ENCODE results near the gene FIS1. TPM values are rescaled to one million over a fixed set of nuclear protein-coding genes. Genes with fewer than 3 reads are reported as not detected.

The FIS1 gene
- total RNA-seq, 1 donor from 2014 or later = 92.2 TPM

DNA sequence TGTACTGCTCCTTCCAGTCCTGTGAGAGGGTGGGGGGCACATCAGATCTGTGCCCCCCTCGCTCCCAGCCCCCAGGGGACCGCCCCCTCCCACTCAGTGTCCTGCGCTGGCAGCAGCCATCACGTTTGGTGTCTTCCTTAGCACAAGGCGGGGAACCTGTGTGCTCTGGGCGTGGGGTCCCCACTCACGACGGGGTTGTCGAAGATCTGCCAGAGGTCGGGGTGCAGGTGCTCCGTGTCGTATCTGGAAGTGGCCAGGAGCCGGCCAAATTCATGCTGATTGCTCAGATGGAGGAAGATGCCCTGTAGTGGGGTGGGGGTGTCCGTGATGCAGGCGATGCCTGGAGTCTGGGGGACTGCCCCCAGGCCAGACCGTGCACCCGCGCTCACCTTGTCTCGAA, 34.7 kb downstream of the FIS1 start:
- H3K27me3 Mint-ChIP-seq (ENCODE audit: insufficient read depth, low read depth) = peaks cover 8% of the 10 kb centered on the region
- H3K27me3 ChIP-seq = no peaks in the 10 kb centered on the region
- peaks cover 3% of the 10 kb centered on the region for H3K4me1 Mint-ChIP-seq
- no peaks in the 10 kb centered on the region for H3K9me3 Mint-ChIP-seq
- no peaks in the 10 kb centered on the region for H3K79me2 ChIP-seq (ENCODE audit: low read depth)
- no peak overlapping the region for H3K27ac Mint-ChIP-seq
- TF ChIP-seq, protein P1, sequence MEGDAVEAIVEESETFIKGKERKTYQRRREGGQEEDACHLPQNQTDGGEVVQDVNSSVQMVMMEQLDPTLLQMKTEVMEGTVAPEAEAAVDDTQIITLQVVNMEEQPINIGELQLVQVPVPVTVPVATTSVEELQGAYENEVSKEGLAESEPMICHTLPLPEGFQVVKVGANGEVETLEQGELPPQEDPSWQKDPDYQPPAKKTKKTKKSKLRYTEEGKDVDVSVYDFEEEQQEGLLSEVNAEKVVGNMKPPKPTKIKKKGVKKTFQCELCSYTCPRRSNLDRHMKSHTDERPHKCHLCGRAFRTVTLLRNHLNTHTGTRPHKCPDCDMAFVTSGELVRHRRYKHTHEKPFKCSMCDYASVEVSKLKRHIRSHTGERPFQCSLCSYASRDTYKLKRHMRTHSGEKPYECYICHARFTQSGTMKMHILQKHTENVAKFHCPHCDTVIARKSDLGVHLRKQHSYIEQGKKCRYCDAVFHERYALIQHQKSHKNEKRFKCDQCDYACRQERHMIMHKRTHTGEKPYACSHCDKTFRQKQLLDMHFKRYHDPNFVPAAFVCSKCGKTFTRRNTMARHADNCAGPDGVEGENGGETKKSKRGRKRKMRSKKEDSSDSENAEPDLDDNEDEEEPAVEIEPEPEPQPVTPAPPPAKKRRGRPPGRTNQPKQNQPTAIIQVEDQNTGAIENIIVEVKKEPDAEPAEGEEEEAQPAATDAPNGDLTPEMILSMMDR (IDR thresholded peaks at IDR 0.05) = no peak
- TF ChIP-seq EZH2phosphoT487 (IDR thresholded peaks at IDR 0.05) = no peak
- no peak for TF ChIP-seq EZH2 (IDR thresholded peaks at IDR 0.05)
- no peak overlapping the region for H3K4me2 ChIP-seq
- H4K20me1 ChIP-seq (ENCODE audit: low read depth) = no peaks in the 10 kb centered on the region
- H3K4me3 ChIP-seq = no peak overlapping the region
- no peak overlapping the region for H3K4me3 Mint-ChIP-seq
- no peaks in the 10 kb centered on the region for H3F3A ChIP-seq (ENCODE audit: low read depth)
- H3K9me3 ChIP-seq (ENCODE audit: low read depth) = no peaks in the 10 kb centered on the region
- H3K36me3 Mint-ChIP-seq = peaks cover 2% of the 10 kb centered on the region
- no peak overlapping the region for H3K9ac ChIP-seq
- no peaks in the 10 kb centered on the region for H3K36me3 ChIP-seq
- no peaks in the 10 kb centered on the region for H3K4me1 ChIP-seq
- H2AFZ ChIP-seq (replicated peaks) = no peak overlapping the region
- no peak overlapping the region for H3K27ac ChIP-seq
- no peak for DNase-seq (ENCODE audit: low spot score)

DNA sequence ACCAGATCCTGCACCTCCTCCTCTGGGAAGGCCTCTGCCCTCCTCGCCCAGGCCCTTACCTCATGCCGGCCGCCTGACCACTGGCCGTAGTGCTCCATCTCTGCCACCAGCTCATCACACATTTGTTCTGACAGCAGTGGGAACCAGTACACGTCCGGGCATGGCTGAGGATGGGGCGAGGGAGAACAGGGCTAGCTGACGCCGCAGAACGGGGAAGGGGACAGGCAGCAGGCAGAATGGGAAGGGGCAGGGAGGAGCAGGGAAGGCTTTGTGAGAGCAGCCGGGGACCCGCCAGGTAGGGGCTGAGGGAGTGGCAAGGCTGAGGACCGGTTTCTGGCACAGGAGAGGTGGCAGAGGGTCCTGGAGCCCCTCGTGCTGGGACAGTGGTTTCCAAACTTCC, 36.1 kb downstream of the FIS1 start:
- Histone ChIP-seq H3K9ac (no peak overlapping the region), H3K27ac (no peak overlapping the region), H3K79me2 (ENCODE audit: low read depth) (no peaks in the 10 kb centered on the region), H4K20me1 (ENCODE audit: low read depth) (no peaks in the 10 kb centered on the region), H3K4me2 (no peak overlapping the region), H3K9me3 (ENCODE audit: low read depth) (no peaks in the 10 kb centered on the region), H3K27me3 (peaks cover 3% of the 10 kb centered on the region), H3K4me1 (no peaks in the 10 kb centered on the region), H3K4me3 (no peak overlapping the region), H3K36me3 (no peaks in the 10 kb centered on the region), H3F3A (ENCODE audit: low read depth) (no peaks in the 10 kb centered on the region), H2AFZ (replicated peaks) (no peak overlapping the region)
- H3K27ac Mint-ChIP-seq = no peak overlapping the region
- peaks cover 12% of the 10 kb centered on the region for H3K27me3 Mint-ChIP-seq (ENCODE audit: insufficient read depth, low read depth)
- DNase-seq (ENCODE audit: low spot score) = no peak
- no peak overlapping the region for H3K4me3 Mint-ChIP-seq
- peaks cover 2% of the 10 kb centered on the region for H3K36me3 Mint-ChIP-seq
- H3K4me1 Mint-ChIP-seq = no peaks in the 10 kb centered on the region
- TF ChIP-seq, protein P1 (IDR thresholded peaks at IDR 0.05) = no peak
- no peak for TF ChIP-seq EZH2phosphoT487 (IDR thresholded peaks at IDR 0.05)
- no peak for TF ChIP-seq EZH2 (IDR thresholded peaks at IDR 0.05)
- no peaks in the 10 kb centered on the region for H3K9me3 Mint-ChIP-seq

DNA sequence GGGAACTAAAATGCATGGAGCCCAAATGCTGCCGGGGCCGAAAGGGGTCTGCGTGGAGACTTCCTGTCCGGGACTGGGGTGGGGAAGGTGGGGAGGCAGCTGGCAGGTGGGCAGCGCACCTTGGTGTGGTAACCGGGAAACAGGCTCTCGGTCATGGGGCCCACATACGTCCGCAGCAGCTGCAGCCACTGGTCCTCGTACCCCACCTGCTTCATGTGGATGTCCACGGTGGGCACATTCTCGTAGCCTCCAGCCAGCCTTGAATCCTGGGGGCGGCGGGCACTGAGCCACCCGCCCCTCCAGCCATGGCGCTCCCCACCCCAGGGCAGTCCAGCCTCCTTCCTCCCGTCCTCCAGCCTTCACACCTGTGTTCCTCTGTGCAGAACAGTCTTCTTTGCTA, 37.4 kb downstream of the FIS1 start:
- Histone ChIP-seq H3K4me2 (no peak overlapping the region), H3K9me3 (ENCODE audit: low read depth) (no peaks in the 10 kb centered on the region), H3K27ac (no peak overlapping the region), H3K79me2 (ENCODE audit: low read depth) (no peaks in the 10 kb centered on the region), H3K4me3 (no peak overlapping the region), H3K27me3 (peaks cover 17% of the 10 kb centered on the region), H4K20me1 (ENCODE audit: low read depth) (no peaks in the 10 kb centered on the region), H3F3A (ENCODE audit: low read depth) (no peaks in the 10 kb centered on the region), H2AFZ (replicated peaks) (no peak overlapping the region), H3K4me1 (no peaks in the 10 kb centered on the region), H3K9ac (no peak overlapping the region), H3K36me3 (no peaks in the 10 kb centered on the region)
- Mint-ChIP-seq H3K36me3 (peaks cover 2% of the 10 kb centered on the region), H3K4me1 (no peaks in the 10 kb centered on the region), H3K4me3 (peak overlapping the region; percentile 48), H3K27me3 (ENCODE audit: insufficient read depth, low read depth) (peaks cover 19% of the 10 kb centered on the region), H3K27ac (no peak overlapping the region), H3K9me3 (no peaks in the 10 kb centered on the region)
- DNase-seq (ENCODE audit: low spot score) = no peak
- TF ChIP-seq EZH2 (IDR thresholded peaks at IDR 0.05) (no peak), EZH2phosphoT487 (IDR thresholded peaks at IDR 0.05) (no peak)
- TF ChIP-seq, protein P1 (IDR thresholded peaks at IDR 0.05) = no peak
